GM19193 (cell line): Measurements from ENCODE around the gene PLOD3.

Source experiments
- POLR2A ChIP-seq: IDR thresholded peaks from 4 replicates; pipeline ENCODE4 v1.6.1; 2011; ENCODE audit not compliant: insufficient read depth, insufficient read length; ENCODE audit errors: extremely low read depth

PLOD3 gene

DNA sequence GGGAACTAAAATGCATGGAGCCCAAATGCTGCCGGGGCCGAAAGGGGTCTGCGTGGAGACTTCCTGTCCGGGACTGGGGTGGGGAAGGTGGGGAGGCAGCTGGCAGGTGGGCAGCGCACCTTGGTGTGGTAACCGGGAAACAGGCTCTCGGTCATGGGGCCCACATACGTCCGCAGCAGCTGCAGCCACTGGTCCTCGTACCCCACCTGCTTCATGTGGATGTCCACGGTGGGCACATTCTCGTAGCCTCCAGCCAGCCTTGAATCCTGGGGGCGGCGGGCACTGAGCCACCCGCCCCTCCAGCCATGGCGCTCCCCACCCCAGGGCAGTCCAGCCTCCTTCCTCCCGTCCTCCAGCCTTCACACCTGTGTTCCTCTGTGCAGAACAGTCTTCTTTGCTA lies 9.9 kb downstream of the PLOD3 start:
- TF ChIP-seq POLR2A, result no peak

DNA sequence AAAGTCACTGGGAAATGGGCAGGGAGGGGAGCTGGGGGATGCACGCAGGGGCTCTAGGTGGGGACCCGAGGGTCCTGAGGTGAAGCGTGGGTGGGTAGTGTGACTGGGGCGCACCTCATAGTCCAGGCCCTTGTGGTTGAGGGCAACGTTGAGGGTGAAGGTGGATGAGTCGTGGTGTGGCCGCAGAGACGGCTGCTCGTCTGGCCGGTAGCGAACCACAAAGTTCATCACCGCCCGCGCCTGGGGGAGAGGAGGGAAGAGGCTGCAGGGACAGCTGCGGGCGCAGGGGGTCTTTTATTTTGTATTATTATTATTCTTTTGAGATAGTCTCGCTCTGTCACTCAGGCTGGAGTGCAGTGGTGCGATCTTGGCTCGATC lies 10.7 kb downstream of the PLOD3 start:
- no peak for TF ChIP-seq POLR2A

DNA sequence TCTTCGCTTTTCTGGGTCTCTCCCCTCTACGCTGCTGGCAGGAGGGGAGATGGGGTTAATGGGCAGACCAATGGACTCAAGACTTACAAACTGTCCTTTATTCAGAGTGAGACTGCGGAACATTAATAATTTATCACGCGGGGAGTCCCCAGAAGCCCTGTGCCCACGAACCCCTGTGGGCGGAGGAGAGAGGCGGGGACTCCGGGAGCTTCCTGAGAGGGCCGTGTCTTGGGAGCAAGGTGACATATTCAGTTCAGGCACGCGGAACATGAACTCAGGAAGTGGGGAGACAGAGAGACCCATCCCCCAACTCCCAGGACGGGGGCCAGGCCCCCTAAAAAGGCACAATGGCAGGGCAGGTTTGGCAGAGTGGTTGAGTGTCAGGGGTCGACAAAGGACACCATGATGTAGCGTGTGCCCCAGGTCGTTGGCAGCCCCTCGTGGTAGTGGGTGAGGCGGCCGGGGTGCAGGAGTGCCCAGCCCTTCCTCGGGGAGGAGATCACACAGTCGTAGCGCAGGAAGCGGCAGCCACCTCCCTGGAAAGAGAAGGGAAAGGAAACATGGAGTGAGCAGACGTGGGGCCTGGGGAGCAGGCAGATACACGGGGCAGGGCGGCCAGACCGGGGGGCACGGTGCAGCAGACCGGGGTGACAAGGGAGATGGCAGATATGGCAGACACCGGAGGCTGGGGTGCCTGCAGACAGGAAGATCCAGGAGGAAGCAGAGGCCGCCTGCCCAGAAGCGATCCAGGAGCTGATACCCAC lies 11.3 kb downstream of the PLOD3 start:
- no peak for TF ChIP-seq POLR2A

DNA sequence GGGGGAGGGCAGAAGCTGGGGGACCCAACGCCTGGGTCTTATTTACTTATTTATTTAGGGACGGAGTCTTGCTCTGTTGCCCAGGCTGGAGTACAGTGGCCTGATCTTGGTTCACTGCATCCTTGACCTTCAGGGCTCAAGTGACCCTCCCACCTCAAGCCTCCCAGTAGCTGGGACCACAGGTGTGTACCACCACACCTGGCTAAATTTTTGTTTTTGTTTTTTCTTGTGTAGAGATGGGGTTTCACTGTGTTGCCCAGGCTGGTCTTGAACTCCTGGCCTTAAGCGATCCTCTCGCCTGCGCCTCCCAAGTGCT lies 14.8 kb downstream of the PLOD3 start:
- no peak for TF ChIP-seq POLR2A

DNA sequence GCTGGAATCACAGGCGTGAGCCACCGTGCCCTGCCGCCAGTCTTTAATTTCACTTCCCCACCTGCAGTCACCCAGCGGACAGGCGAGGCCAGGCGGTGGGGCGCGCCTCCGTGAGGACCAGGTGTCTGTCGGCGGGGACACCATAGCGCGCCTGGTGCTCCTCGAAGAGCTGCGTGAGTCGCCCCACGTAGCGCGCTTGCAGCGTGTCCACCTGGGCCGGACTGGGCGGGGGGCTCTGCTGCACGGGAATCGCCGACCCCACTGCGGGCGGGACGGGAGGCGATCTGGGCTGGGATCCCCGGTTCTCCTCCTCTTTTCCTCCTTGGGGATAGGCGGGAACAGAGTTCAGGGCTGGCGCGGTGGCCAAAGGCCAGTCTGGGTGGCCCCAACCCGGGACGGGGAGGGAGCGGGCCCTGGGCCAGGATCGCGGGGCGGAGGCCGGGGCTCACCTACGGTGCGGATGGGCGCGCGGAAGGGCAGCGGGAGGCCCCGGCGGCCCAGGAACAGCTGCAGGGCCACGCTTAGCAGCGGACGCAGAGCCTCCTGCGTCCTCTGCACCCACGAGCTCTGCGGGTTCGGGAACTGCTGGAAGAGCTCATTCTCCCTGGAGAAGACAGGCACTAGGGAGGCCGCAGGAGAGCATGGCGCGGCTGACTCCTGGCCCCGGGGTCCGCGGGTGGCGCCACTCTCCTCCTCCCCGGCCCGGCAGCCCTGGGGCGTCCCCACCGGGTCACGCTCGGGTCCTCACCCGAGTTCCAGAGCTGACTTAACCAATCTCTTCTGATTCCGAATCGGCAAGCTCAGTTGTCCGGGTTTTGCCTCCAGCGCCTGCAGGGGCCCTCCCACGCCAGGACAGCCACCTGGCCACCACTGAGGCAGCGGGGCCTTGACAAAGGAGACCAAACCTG lies 15.4 kb downstream of the PLOD3 start:
- TF ChIP-seq POLR2A, result no peak

DNA sequence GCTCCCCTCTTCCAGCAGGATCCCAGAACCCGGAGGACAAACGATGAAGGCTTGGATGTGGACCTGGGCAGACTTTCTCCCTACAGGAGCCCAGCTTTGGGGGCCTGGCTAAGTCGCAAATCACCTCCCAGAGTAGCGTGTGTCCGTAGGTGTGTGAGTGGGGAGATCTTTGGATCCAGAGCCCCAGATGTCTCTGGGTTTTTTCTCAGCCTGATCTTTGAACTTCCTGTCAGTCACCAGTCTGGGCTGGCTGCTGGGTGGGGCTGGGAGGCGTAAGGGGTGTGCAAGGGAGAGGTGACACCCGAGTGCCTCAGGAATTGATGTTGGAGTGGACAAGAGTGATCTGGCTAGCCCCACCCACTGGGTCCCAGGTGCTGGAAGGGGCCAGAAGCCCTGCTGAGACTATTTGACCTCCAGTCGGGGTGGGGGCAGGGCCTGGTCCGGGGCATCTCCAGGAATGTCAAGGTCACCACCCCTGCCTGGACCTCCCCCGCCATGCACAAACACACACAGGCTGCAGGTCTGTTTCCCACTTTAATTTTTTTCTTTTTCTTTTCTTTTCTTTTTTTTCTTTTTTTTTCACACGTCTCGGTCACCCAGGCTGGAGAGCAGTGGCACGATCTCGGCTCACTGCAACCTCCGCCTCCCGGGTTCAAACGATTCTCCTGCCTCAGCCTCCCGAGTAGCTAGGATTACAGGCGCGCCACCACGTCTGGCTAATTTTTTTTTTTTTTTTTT lies 16.4 kb downstream of the PLOD3 start, which contains the start of gene MOGAT3:
MOGAT3 (minus strand) TSS at position 175 of the 738 bp plus-strand sequence. CDS start 182 bp downstream, outside the sequence.
- no peak for TF ChIP-seq POLR2A

DNA sequence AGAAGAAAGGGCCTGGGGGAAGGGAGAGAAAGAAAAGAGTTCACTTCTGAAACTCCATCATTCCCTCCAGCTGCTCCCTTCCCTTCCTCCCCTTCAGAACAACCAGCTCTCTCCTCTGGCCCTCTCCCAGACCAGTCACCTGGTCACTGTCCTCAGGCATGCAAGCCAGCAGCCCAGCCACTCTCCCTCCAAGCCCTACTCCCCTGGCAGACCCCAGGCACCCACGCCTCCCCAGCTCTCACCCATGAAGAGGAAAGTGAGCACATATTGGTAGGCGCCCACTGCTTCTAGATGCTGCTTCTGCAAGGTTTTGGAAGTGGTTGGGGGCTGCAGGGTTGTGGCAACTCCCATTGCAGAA lies 16.9 kb downstream of the PLOD3 start:
- no peak for TF ChIP-seq POLR2A

DNA sequence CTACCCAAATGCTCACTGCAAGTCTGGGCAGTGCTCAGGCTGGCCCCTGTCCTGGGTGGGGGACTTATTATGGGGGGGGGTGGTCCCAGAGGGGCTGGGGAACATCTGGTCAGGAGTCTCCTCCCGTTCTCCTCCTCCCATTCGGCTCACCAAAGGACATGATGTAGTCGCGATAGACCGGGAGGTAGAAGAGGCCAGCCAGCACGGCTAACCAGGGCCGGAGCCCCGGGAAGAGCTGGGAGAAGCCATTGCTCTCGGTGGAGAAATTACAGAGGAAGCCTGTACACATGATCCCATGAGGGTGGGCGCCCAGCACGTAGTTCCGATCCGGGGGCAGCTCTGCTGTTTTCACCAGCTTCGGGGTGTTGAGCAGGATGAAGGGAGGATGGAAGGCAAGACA lies 18.9 kb downstream of the PLOD3 start:
- no peak for TF ChIP-seq POLR2A

DNA sequence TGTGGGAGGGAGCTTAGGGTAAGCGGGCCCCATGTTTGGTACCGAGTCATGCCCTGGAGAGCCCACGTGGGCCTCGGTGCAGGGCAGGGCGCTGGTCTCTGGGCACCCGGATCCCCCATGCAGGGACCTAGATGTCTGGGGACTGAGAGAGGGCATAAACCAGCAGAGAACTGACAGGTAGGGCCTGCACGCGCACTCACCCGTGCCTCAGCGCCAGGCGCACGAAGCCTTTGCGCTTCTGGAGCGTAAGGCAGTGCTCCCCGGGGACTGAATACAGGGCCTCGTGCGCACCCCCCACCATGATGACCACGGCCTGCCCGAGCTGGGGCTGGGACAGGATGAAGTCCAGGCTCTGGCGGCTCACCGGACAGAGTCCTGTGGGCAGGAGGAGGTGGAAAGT lies 19.4 kb downstream of the PLOD3 start:
- no peak for TF ChIP-seq POLR2A

DNA sequence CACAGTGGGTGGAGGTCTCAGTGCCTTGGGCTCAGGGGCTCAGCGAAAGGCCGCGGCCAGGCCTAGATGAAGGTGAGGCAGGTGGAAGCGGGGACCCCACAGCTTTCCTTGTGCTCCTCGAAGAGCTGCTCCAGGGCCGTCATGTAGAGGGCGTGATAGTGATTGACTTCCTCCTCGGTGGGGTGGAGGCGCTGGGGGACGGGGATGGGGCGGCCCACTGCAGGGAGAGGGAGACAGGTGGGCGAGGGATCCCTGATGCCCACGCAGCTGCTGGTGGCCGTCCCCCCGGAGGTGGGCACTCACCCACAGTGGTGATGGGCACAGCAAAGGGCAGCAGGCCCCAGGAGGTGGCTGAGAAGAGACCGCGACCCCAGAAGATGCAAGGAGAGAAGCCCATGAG lies 21.5 kb downstream of the PLOD3 start:
- no peak for TF ChIP-seq POLR2A

DNA sequence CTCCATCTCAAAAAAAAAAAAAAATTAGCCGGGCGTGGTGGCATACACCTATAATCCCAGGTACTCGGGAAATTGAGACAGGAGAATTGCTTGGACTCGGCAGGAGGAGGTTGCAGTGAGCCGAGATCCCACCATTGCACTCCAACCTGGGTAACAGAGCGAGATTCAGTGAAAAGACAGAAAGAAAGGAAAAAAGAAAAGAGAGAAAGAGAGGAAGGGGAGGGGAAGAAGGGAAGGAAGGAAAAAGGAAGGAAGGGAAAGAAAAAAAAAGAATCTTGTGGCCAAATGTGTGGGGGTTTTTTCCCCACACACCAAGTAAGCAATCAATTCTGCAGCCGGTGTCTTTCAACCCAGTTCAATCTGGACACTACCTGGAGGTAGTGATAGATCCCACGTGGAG lies 28.3 kb downstream of the PLOD3 start:
- TF ChIP-seq POLR2A, result no peak

DNA sequence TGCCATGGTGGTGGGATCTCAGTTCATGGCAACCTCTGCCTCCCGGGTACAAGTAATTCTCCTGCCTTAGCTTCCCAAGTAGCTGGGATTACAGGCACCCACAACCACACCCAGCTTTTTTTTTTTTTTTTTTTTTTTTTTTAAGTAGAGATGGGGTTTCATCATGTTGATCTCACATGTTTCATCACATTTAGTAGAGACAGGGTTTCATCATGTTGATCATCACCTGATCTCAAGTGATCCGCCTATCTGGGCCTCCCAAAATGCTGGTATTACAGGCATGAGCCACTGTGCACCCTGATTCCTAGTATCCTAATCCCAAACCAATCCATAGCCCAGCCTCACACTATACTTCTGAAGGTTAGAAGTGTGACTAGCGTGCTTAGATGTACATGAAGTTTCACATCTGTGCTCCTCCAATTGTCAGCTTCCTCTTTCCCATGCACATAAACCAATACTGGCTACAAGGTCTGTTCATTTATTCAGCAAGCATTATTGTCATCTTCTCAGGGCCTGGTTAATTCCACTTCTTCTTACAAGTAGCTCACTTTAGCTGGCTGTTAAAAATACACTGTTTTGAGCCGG lies 30.4 kb downstream of the PLOD3 start:
- no peak for TF ChIP-seq POLR2A

DNA sequence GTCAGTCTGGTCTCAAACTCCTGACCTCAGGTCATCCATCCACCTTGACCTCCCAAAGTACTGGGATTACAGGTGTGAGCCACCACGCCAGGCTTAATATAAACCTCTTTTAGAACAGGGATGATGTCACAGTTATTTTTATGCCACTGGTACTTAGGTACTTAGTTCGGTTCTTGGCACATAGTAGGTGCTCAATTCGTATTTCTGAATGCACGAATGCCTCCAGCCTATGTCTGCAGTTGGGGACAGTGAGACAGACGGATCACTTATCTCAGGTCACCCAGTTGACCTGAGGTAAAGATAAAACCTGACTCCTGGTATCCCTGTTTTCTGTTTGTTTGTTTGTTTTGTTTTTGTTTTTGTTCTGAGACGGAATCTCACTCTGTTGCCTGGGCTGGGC lies 31.2 kb downstream of the PLOD3 start:
- TF ChIP-seq POLR2A, result no peak

DNA sequence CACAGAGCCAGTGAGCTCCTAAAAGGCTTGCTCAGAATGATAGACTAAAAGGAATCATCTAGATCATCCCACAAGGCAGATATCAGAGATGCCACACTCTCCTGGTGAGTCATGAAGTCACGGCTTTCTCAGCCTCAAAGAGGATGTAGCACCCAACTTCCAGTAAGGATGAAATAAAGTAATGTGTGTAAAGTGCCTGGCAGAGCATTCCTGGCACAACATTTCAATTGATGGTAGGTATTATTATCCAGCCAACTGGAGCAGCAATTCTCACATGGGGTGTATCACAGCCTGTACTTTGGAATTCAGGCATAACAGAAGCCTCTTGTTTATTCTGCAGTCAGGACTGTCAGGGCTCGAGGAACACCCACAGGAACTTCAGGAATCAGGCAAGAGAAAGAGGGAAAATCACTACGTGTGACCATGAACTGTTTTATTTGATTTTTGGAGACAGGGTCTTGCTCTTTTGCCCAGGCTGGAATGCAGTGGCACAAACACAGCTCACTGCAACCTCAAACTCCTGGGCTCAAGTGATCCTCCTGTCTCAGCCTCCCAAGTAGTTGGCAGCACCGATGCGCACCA lies 32.0 kb downstream of the PLOD3 start:
- TF ChIP-seq POLR2A, result no peak
